Endothelial cell of umbilical vein (primary cell): ENCODE measurements around the gene SDCBP2. TPM values are rescaled to one million over a fixed set of nuclear protein-coding genes. Genes with fewer than 3 reads are reported as not detected.

ENCODE experiments used
- BruUV-seq: library from RNA; stranded (reverse); fragments of 400-500 nt; replicated peaks from 2 replicates; lab custom pipeline; 2021; lab: Mats Ljungman, UMichigan
- CTCF ChIA-PET: fragments of 300-600, 350-600 bp; sonication (Branson Sonifier 250); formaldehyde crosslinking; loops from one replicate; lab custom pipeline; 2021; ENCODE audit warnings: antibody characterized with exemption, inconsistent platforms; lab: Charles Lee
- POLR2A ChIA-PET: fragments of 300-600, 350-600 bp; sonication (Branson Sonifier 250); formaldehyde crosslinking; loops from one replicate; lab custom pipeline; 2021; ENCODE audit warnings: antibody characterized with exemption, inconsistent platforms; lab: Charles Lee
- DNase-seq: peaks from one replicate; pipeline ENCODE4 v3.0.0-alpha.2; 2011; ENCODE audit warnings: low read depth, low spot score
- FAIRE-seq: peaks from 2 replicates; lab custom pipeline; 2011; peaks lifted over from hg19 to GRCh38; lab: Jason Lieb, UNC
- H2AFZ ChIP-seq: 2 replicates; pipeline ENCODE4 v1.6.0; 2012; ENCODE audit warnings: low read depth, low read length, control low read depth, inconsistent platforms
- H3K27ac ChIP-seq: 2 replicates; pipeline ENCODE4 v1.5.1; 2011; ENCODE audit warnings: low read depth, mild to moderate bottlenecking, control low read depth, low read length, moderate library complexity; ENCODE audit not compliant: insufficient read depth
- H3K27me3 ChIP-seq, 2 experiments: 2 replicates each; pipeline versions ENCODE4 v1.6.0 to v1.6.1; 2011; ENCODE audit warnings: low read length in 2 of 2, mixed read lengths in 1 of 2; ENCODE audit not compliant: control insufficient read depth in 2 of 2, insufficient read depth in 2 of 2
- H3K36me3 ChIP-seq, 2 experiments: 2 replicates in 1 of 2; 3 replicates in 1 of 2; pipeline ENCODE4 v1.5.1; 2011; ENCODE audit warnings: low read length in 2 of 2, mild to moderate bottlenecking in 1 of 2, moderate library complexity in 1 of 2; ENCODE audit not compliant: control insufficient read depth in 2 of 2, insufficient read depth in 2 of 2; ENCODE audit errors: extremely low read depth in 1 of 2
- H3K4me1 ChIP-seq: 3 replicates; pipeline ENCODE4 v1.5.1; 2011; ENCODE audit warnings: mild to moderate bottlenecking, low read length; ENCODE audit not compliant: control insufficient read depth, insufficient read depth; ENCODE audit errors: extremely low read depth
- H3K4me2 ChIP-seq: 2 replicates; pipeline ENCODE4 v1.6.1; 2011; ENCODE audit warnings: low read length, control low read depth, mixed read lengths; ENCODE audit not compliant: insufficient read depth
- H3K4me3 ChIP-seq, 3 experiments: fragments of 200-600 bp in 1 of 3; sonication (generic), shearing (Covaris generic) in 1 of 3; replicated peaks in 1 of 3; 2 replicates each; pipeline ENCODE4 v1.5.1; 2011 to 2016; ENCODE audit warnings: control low read depth in 3 of 3, low read length in 3 of 3, mild to moderate bottlenecking in 2 of 3, inconsistent platforms in 1 of 3, low read depth in 1 of 3, moderate library complexity in 1 of 3; ENCODE audit not compliant: insufficient read depth in 1 of 3
- H3K79me2 ChIP-seq: 2 replicates; pipeline ENCODE4 v1.6.0; 2012; ENCODE audit warnings: low read length, inconsistent platforms; ENCODE audit not compliant: control insufficient read depth, insufficient read depth
- H3K9ac ChIP-seq: replicated peaks from 2 replicates; pipeline ENCODE3; 2011; ENCODE audit warnings: low read length, control low read depth; ENCODE audit not compliant: insufficient read depth; ENCODE audit errors: extremely low read depth
- H3K9me1 ChIP-seq: replicated peaks from 3 replicates; pipeline ENCODE4 v1.6.0; 2011; ENCODE audit warnings: mild to moderate bottlenecking, low read length; ENCODE audit not compliant: control insufficient read depth, insufficient read depth; ENCODE audit errors: extremely low read depth
- H3K9me3 ChIP-seq: replicated peaks from 2 replicates; pipeline ENCODE4 v1.5.1; 2012; ENCODE audit warnings: low read length, inconsistent platforms; ENCODE audit not compliant: control insufficient read depth, insufficient read depth
- H4K20me1 ChIP-seq: replicated peaks from 2 replicates; pipeline ENCODE3; 2011; ENCODE audit warnings: mild to moderate bottlenecking, low read length; ENCODE audit not compliant: control insufficient read depth, insufficient read depth; ENCODE audit errors: extremely low read depth
- EZH2 ChIP-seq: IDR thresholded peaks from 2 replicates; pipeline ENCODE4 v1.6.1; 2012; ENCODE audit warnings: borderline replicate concordance, low read depth, mild to moderate bottlenecking, moderate library complexity, low read length, inconsistent platforms; ENCODE audit not compliant: severe bottlenecking
- FOS ChIP-seq: IDR thresholded peaks from 2 replicates; pipeline ENCODE4 v1.6.1; 2011; ENCODE audit warnings: mild to moderate bottlenecking, low read length, moderate library complexity, borderline replicate concordance; ENCODE audit not compliant: insufficient read depth
- GATA2 ChIP-seq: IDR thresholded peaks from 2 replicates; pipeline ENCODE4 v1.7.0; 2011; ENCODE audit warnings: low read depth, mild to moderate bottlenecking, moderate library complexity, mixed read lengths, low read length; ENCODE audit not compliant: insufficient read length, insufficient read depth
- JUN ChIP-seq: IDR thresholded peaks from 2 replicates; pipeline ENCODE4 v1.6.1; 2011; ENCODE audit warnings: borderline replicate concordance, low read depth; ENCODE audit not compliant: insufficient read length, insufficient read depth
- MYC ChIP-seq: IDR thresholded peaks from one replicate; pipeline ENCODE4 v1.6.1; 2011; ENCODE audit warnings: mild to moderate bottlenecking, low read depth, low read length
- POLR2A ChIP-seq: IDR thresholded peaks from 2 replicates; pipeline ENCODE4 v1.6.1; 2012; ENCODE audit warnings: low read depth, mild to moderate bottlenecking, control low read depth, low read length
- POLR2AphosphoS5 ChIP-seq: IDR thresholded peaks from 2 replicates; pipeline ENCODE4 v1.6.1; 2012; ENCODE audit warnings: low read depth, mild to moderate bottlenecking, control low read depth, low read length, moderate library complexity; ENCODE audit not compliant: insufficient read depth
- dilution Hi-C: fragments of 300-500 bp; cut with MboI; formaldehyde crosslinking; loops from one replicate; pipeline ENCODE4 v1.15.0; 2019; ENCODE audit warnings: low sequenced_read_pairs; ENCODE audit not compliant: extremely low pct_ligation_motif_present
- intact Hi-C: fragments of 100-400 bp; cut with micrococcal nuclease; formaldehyde crosslinking; loops from one replicate; pipeline ENCODE4 v1.10.0; 2022
- polyA plus RNA-seq, 4 experiments: library from polyadenylated mRNA; depleted of rRNA in 3 of 4; stranded (reverse) in 3 of 4; unstranded in 1 of 4; fragments of >200 nt; gene quantifications; 2 replicates each; pipeline versions ENCODE4 v1.2.1 to v1.2.3, GENCODE V29; 2011 to 2012; ENCODE audit warnings: missing spikeins in 1 of 4
- total RNA-seq: library from RNA; stranded (reverse); gene quantifications from 2 replicates; pipeline ENCODE4 v1.2.3, GENCODE V29; 2021
- TF ChIP-seq, protein P1 (sequence below): IDR thresholded peaks from 2 replicates; pipeline ENCODE4 v1.6.1; 2011; ENCODE audit not compliant: insufficient read depth, insufficient read length
- TF ChIP-seq, protein P2 (sequence below), 2 donors: IDR thresholded peaks; 1 replicate in 1 of 2; 2 replicates in 1 of 2; pipeline ENCODE4 v1.5.1; 2011; ENCODE audit warnings: low read length in 2 of 2, mild to moderate bottlenecking in 2 of 2, moderate library complexity in 2 of 2, control low read depth in 1 of 2, inconsistent platforms in 1 of 2, low read depth in 1 of 2; ENCODE audit not compliant: insufficient read depth in 1 of 2; ENCODE audit errors: extremely low read depth in 1 of 2

The SDCBP2 gene
- total and polyA plus RNA-seq, 2 donors (not counting 3 experiments of a cell fraction or from before 2014, with no cell fraction given) = 6.9 to 9.0 TPM

DNA sequence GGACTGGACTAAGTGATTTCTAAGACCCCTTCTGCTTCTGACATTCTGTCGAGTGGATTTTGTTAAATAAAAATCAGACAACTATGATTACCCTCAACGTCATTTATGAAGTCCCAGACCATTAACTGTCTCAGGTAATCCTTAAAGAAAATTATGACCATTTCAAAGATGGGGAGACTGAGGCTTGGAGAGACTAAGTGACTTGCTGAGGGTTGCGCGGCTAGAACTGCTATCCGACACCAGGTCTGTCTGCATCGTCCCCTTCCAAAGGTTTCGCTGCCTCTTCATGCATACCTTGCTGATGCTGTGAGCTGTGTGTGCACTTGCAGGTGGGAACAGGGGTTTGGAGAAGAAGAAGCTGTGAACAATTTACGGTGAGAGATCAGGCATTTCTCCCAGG is 59.7 kb downstream of the SDCBP2 start:
- Histone ChIP-seq H3K4me3 (no peak overlapping the region), H3K9ac (no peak overlapping the region), H3K27me3 (no peaks in the 10 kb centered on the region), H2AFZ (no peak overlapping the region), H3K4me1 (peaks cover 8% of the 10 kb centered on the region), H3K27ac (no peak overlapping the region), H3K79me2 (no peaks in the 10 kb centered on the region), H3K9me3 (no peaks in the 10 kb centered on the region), H3K9me1 (no peaks in the 10 kb centered on the region), H4K20me1 (no peaks in the 10 kb centered on the region), H3K4me2 (no peak overlapping the region), H3K36me3 (peaks cover 0 to 1% of the 10 kb centered on the region in 2 experiments)
- ChIA-PET POLR2A (no interaction called here), CTCF (no interaction called here)
- intact Hi-C loops = loop anchor here (5.0 kb wide), 1 partner anchor 42 kb away; the partner anchor contains the start of gene RAD21L1
- DNase-seq (no peak), FAIRE-seq (no peak)
- dilution Hi-C loops = no loop called here
- TF ChIP-seq GATA2 = no peak
- TF ChIP-seq JUN = no peak
- no peak for TF ChIP-seq POLR2AphosphoS5
- no peak for TF ChIP-seq EZH2
- TF ChIP-seq FOS = no peak
- TF ChIP-seq, protein P1, sequence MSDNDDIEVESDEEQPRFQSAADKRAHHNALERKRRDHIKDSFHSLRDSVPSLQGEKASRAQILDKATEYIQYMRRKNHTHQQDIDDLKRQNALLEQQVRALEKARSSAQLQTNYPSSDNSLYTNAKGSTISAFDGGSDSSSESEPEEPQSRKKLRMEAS = no peak
- no peak for TF ChIP-seq POLR2A
- TF ChIP-seq MYC = no peak
- TF ChIP-seq, protein P2, sequence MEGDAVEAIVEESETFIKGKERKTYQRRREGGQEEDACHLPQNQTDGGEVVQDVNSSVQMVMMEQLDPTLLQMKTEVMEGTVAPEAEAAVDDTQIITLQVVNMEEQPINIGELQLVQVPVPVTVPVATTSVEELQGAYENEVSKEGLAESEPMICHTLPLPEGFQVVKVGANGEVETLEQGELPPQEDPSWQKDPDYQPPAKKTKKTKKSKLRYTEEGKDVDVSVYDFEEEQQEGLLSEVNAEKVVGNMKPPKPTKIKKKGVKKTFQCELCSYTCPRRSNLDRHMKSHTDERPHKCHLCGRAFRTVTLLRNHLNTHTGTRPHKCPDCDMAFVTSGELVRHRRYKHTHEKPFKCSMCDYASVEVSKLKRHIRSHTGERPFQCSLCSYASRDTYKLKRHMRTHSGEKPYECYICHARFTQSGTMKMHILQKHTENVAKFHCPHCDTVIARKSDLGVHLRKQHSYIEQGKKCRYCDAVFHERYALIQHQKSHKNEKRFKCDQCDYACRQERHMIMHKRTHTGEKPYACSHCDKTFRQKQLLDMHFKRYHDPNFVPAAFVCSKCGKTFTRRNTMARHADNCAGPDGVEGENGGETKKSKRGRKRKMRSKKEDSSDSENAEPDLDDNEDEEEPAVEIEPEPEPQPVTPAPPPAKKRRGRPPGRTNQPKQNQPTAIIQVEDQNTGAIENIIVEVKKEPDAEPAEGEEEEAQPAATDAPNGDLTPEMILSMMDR (IDR thresholded peaks at IDR 0.05; ENCODE audit: extremely low read depth in 1 of 2, insufficient read depth in 1 of 2, low read depth in 1 of 2, low read length in 2 of 2) = no peak
- no TSS peak for BruUV-seq
